Stimulated activated CD8-positive, alpha-beta memory T cell treated with anti-CD3 and anti-CD28 coated beads, Interleukin-12 subunit alpha, Interleukin-12 subunit beta, amount 100 ng/mL, for 24 hours (primary cell): ENCODE measurements around the gene HOXC12.

ENCODE experiments used
- DNase-seq: peaks from one replicate; pipeline ENCODE4 v3.0.0-alpha.2; 2020; ENCODE audit errors: extremely low read depth

The HOXC12 gene, protein sequence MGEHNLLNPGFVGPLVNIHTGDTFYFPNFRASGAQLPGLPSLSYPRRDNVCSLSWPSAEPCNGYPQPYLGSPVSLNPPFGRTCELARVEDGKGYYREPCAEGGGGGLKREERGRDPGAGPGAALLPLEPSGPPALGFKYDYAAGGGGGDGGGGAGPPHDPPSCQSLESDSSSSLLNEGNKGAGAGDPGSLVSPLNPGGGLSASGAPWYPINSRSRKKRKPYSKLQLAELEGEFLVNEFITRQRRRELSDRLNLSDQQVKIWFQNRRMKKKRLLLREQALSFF

DNA sequence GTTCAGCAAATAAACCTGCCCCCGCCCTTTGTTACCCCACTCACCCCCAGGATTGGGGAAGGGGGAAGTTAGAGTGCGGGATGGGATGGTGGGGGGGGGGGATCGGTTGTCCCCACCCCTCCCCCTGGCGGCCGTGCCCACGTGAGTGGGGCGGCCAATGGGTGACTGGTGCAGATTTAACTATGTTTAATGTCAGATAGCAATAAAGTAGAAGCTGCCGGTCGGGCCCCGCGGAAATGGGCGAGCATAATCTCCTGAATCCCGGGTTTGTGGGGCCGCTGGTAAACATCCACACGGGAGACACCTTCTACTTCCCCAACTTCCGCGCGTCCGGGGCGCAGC is at the start of gene HOXC12:
Gene HOXC12 (plus strand): TSS at position 210 of the 342 bp plus-strand sequence. CDS start 27 bp downstream, at position 237.
- no peak for DNase-seq

DNA sequence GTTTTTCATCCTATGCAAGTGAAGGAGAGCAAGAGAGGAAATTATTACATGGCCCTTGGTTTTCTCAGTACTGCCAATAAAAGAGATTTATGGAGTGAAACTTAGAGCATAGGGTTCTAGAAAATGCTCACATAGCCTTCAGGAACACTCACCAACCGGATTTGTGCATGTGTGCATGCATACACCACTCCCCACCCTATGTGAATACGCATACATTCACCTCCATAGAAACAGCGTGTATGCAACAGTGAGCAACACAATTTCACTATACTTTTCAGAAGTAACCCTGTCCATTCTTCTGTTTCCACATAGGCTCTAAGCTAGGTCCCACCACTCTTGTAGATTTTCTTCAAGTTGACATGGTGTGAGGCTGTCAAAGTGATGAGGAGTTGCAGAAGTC is 47.6 kb upstream of the HOXC12 start:
- DNase-seq, result no peak

DNA sequence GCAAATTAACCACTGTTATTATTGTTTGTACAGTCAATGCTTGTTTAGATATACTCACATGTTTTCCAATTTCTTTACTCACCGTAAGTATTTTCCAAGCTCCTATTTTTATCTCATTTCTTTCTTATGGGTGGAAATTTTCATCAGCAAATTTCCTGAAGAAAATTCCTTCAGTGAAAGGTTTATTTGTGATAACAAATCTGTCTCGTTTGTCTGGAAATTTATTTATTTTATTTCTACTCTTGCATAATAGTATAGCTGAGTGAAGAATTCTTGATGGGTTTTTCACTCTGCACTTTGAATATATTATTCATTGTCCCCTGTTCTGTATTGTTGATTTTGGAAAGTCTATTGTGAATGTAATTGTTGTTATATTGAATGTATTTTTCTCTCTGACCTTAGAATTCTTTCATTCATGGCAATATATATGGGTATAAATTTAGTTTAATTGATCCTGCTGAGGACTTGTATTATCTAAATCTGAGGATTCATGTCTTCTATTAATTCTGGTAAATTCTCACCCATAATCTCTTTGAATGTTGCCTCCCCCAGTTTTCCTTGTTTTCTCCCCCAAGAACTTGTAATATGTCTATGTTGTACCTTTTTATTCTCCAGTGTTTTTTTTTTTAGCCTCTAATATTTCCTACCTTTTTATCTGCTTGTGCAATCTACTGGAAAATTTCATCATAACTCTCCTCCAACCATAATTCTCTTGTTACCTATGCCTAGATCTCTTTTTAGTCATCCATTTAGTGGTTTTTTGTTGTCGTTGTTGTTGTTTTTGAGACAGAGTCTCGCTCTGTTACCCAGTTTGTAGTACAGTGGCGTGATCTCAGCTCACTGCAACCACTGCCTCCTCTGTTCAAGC is 37.7 kb upstream of the HOXC12 start:
- DNase-seq, result no peak

DNA sequence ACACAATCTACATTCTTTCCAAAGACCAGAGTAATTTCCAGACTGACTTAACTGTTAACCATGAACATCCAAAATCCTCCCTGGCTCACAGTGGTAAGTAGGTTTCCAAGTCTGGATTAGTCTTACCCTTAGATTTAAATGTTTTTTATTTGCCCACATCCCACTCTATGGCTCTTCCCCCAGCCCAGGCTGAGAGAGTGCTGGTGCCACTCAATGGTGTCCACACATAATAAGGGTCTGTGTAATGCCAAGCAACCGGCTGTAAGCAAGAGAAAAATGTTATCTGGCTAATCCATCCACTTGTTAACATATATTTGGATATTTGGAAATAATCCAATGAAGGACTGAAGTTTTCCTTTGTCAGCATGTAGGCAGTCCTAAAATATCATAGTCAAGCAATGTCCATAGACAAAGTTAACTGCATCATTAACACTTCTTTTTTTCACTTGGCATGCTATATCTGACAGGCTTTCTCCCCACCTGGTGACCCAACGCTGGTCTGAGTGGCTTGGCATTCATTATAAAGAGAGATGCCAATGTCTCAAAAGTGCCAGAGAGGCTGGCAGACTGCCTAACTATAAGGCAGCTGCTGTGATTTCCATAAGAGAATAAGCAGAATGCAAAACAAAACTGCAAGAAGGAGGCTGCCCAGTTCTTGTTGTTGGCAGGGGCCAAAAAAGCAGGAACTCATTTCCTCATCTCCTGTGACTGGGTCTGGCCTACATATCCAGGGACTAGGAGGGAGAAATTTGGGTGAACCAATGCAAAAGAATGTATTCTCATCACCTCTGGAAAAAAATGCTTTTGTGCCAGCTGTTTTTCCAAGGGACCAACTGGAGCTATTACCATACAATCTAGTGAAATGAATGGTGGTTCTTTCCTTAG is 29.9 kb upstream of the HOXC12 start:
- no peak for DNase-seq

DNA sequence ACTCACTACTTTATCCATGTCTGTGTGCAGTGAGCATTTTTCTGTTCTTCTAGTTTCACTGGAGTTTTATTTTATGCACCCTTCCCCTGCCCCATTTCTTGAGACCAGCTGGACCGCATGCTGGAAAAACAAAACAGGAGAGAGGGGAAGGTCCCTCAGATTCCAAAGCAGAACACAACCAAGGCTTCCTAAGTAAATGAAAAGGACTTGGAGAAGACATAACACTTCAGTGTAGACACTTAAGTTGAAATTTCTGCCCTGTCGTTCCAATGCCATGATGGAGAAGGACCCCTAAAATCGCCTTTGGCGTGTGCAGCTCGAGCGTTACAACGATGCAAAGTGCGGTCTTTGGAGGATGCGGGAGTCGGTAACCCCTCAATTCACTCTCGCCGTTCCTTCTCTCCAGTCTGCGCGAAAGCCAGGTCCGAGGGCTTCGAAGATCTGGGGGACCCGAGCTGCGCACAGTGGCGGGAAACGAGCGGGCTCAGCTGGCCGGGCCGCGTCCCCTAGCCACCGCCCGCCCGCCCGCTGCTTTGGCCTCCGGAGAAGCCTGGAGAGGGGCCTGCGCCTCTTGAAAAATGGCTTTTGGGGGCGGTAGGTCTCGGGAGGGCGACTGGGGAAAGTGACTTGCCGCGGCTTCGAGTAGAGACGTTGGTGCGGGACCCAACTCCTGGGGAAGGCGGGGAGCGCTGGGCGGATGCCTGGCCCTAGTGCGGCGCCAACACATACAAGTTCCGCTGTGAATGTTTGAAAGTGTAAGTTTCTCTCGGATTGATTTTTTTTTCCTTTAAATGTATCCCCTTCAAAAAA is 27.3 kb upstream of the HOXC12 start:
- no peak for DNase-seq

DNA sequence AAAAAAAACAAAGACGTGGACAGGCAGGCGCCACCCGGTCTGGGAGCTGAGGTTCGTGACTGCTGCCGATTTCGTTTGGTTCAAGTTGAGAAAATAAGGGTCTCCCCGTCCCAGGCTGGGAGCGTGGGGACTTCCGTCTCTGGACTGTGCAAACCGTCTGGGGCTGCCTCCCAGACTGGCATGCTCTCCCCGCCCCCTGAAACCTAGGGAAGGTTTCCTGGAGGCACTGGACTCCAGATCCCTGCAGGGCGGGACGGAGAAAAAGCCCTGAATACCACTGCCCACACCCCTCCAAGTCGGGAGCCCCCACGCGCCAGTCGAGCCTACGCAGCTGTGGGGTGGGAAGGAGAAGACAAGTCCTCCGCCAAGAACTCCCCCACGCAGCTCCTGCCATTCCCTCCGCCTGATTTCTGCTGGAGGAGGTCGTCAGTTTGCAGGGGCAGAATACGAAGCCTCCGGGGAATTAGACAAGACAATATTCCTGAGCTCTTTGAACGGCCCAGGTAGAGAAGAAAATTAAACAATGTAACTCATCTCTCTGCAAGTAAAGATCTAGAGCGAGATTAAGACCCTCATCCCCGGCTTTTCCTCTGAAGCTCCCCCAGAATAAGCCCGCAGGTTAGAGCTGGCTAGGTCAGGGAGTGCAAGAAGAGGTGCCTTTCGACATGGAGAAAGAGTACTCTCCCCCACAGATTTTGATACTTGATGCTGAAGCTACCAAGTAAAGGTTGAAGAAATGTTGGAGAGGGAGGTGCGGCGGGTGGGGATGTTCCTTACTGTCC is 26.5 kb upstream of the HOXC12 start:
- no peak for DNase-seq

DNA sequence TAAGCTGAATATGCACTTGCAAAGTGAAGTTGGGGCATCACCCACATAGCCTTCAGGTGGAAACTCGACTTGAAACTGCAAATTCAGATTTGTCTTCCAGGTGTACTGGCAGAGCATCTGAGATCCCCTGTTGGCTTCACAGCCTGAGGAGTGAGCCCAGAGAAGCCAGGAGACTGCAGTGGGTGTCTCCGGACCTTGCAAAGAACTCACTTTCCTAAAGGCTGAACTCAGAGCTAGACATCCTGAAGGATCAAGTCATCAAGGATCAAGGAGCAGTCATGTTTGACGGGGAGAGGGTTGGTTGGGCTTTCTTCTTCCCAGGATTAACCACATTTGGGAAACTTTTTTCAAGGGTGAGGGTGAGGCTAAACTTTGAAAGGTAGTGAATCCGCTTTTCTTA is 25.2 kb upstream of the HOXC12 start:
- DNase-seq, result no peak

DNA sequence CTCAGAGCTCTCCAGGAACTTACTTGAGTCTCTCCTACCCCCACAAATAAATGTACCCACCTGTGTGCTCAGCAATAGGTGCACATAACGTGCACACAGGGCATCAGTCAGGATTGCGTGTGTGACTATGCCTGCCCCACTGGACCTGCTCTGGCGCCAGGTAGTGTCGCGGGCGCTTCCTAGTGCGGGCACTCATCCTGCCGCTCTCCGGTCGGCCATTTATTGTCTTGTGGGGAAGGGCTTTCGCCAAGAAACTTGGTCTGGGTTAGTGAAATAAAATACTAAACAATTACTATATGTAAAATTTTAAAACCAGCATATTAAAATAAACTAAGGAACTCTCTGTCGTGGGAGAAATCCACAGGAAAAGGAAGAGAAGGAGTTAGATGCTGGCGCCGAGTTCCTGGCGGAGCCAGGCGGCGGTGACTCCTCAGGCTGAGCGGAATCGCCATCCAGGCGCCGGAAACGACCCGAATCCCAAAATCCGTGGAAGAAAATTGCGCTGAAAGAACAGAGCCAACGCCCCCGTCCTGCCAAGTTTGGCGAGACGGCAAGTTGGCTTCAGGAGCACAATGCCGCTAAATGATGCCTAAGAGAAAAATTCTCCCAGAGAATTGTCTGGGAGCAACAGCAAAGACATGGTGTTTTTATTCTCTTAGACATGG is 24.0 kb upstream of the HOXC12 start:
- no peak for DNase-seq

DNA sequence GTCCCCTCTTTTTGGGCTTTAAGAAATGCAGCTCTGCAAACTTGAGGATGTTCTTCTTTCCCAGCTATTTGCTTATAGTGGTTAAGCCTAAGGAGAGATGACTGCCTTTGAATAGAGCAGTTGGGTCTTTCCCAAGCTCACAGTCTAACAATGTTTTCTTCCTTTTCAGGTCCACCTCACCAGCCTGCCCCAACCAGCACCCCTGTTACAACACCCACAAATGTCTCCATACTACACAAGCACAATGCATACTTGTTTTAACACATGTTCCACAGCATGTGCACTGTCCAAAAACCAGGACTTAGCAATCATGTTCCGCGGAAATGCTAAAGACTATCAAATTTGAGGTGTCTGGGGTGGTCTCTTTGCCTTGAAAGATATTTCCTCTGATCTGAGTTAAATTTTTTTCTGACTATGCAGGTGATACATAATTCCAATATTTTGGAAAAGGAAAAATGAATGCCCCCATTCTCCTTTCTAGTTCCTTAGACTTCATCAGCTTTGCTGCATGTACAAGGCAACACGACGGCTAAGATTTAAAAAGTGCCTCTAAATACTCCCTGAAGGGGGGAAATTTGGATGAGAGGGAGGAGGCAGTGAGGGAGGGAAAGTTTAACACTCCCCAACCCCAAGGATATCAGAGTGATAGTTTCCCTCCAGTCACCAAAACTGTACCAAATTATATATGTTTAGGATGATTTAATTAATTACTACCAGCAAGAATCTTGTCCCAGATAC is 22.7 kb upstream of the HOXC12 start:
- no peak for DNase-seq

DNA sequence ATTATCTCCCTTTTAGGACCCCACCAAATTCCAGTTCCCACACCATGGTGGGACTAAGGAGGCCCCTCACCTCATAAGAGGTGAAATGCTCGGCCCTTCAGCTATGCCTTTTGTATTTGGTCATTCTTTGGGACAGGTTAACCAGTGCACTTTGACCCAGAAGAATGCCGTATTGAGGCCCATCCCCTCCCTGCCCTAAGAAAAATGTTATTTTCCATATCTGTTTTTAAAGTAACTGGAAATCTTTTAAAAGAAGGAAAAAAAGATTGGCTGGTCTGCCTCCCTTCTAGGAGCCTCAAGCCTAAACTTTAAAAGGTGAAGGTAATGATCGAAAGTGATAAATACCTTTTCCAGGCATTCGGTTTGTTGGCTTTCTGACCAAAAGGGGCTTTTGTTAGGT is 21.8 kb upstream of the HOXC12 start:
- no peak for DNase-seq

DNA sequence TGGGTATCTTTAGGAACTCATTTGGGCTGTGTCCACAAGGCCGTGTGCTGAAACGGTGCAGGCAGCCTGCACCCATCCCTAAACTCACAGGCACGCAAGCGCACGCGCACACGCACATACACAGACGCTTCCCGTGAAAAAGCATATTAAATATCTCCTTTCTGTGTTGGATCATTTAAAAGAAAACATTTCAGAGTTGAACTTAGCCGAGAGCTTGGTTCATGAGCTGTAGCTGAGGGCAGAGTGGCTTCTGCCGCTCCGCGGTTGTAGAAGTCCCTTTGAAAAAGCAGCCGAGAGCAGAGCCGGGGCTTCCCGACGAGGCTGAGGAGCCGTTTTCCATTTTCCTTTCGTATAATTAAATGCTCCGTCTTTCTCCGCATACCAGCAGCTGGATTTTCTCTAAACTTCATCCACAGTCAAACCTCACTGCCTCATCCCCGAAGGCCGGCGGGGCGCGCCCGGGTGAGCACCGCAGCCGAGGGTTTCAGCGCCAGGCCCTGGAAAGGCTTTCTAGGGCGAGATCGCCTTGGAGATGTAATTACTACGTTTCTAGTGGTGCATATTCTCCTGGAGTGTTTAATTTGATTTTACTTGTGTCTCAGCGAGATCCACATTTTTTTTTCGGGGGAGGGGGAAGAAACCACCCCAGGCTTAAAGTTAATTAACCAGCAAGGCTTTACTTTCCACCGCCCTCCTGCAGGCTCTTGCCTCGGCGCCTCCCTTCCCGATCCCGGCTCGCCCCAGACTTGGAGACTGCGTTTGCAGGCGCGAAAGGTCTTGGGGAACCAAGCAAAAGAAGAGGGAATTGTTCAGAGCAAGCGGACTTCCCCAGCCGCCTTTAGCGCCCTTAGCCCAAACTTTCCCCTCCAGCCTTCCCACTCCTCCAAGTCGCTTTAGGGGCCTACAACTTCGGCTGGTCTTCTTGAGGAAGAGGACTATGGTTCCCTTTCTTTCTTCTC is 19.0 kb upstream of the HOXC12 start:
- DNase-seq, result no peak

DNA sequence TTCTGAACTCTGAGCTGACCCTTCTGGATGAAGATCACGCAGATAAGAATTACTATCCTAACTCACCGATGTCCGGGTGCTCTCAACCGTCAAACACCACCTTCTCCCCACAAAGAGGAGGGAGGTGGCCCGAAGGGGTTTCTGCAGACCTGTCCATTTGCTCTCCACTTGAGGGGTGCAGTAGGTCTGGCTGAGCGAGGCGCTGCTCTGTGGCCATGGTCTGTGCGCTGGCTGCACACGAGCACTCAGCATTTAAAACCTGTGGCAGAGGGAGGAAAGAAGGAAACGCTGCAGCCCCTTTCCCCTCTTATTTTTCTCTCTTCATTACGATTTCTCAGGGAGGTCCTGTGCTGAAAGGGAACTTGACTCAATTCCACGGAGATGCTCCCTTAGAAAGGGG is 17.6 kb upstream of the HOXC12 start:
- no peak for DNase-seq

DNA sequence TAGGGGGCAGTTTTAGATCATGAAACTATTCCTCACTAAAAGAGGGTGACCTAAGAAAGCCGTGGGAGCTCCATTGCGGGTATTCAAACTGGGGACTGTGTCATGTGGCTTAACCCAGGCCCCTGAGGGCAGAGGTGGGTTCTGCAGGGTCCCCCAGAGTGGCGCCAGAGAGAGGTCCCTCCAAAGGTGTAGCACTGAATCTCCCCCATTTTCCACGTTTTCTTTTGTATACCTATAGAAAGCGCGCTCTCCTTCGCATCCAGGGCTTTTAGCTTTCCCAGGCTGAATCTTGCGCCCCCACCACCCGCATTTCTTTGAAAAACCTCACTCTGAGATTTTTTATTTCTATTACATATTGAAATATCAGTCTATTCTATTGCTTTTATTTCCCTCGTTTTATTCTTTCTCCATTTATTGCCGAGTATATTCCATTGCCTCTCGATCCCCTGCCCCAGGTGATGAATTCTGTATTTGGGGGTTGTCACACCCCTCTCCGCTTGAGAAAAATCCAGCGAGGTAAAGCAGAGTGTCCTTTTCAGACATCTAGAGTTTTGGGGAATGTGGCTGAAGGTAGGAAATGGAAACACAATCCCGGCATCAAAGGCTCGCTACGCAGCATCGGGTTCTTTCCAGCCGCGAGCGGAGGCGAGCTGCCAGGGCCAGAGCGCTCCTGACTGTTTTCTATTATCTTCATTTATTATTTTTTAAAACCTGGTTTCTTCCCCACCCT is 16.9 kb upstream of the HOXC12 start:
- no peak for DNase-seq

DNA sequence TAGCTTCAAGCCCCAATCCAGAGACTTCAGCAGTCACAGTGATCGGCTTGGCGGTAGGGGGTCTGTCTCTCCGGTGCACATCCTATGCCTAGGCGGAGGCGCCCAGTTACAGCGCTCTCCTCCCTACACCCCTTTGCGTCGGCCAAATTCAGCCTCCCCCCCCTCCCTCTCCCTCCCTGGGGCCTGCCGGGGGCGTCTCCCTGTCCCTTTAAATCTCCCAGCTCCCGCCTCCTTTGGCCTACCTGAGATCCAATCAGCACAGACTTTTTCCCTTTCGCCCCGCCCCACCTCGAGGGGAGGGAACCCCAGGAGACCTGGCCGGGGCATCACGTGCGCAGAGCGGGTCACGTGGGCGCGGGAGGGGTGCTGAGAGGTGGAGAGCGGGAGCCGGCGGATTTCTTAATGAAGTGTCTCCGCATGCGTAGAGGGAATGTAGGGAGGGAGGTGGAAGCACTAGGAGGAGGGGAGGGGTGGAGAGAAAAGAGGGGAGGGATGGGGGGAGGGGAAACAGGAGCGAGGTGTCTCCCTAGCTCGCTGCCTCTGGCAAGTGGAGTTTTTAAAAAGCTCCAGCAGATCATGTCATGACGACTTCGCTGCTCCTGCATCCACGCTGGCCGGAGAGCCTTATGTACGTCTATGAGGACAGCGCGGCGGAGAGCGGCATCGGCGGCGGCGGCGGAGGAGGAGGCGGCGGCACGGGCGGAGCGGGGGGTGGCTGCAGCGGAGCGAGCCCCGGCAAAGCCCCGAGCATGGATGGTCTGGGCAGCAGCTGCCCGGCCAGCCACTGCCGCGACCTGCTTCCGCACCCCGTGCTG is 16.2 kb upstream of the HOXC12 start, which contains the start of gene HOXC13:
Gene HOXC13 (plus strand): TSS at position 506 of the 815 bp plus-strand sequence. CDS start 76 bp downstream, at position 582.
- peak; percentile 39 for DNase-seq

DNA sequence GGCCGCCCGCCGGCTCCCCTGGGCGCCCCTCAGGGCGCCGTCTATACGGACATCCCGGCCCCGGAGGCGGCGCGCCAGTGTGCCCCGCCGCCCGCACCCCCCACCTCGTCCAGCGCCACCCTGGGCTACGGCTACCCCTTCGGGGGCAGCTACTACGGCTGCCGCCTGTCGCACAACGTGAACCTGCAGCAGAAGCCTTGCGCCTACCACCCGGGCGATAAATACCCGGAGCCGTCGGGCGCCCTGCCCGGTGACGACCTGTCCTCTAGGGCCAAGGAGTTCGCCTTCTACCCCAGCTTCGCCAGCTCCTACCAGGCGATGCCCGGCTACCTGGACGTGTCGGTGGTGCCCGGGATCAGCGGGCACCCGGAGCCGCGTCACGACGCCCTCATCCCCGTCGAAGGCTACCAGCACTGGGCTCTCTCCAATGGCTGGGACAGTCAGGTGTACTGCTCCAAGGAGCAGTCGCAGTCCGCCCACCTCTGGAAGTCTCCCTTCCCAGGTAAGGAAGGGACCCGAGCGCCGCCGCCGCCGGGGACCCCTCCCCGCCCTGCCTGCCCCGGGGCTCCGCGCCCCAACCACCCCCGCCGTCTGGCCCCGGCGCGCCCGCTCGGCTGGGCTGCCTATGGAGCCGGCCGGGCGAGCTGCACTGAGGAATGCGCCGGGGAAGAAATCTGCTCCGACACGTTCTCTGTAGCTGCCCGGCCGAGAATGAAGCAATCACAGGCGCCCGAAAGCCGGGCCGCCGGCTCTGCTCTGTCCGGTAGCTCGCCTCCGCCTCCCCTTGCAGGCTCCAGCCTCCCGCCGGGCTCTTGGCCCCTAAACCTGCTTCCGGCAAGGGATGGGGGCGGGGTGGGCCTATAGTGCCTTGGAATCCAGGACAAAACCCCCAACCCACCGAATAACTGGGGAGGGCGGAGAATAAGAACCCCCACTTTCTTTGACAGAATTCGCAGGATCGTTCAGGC is 15.3 kb upstream of the HOXC12 start:
- no peak for DNase-seq
